PC-3 (cell line): ENCODE data around the gene EHD4.

Experiments
- CTCF ChIP-seq: fragments of 300-600 bp; sonication (generic); conservative IDR thresholded peaks from 2 replicates; pipeline ENCODE4 v1.5.1; 2017; ENCODE audit warnings: antibody characterized with exemption, low read depth, mild to moderate bottlenecking, low read length
- EZH2 ChIP-seq: fragments of 300-600 bp; sonication (generic); IDR thresholded peaks from one replicate; pipeline ENCODE4 v1.6.1; 2017; ENCODE audit warnings: antibody characterized with exemption, mild to moderate bottlenecking, low read length; ENCODE audit not compliant: unreplicated experiment

GRCh38 chr15:41849204-41849603 lies 123.2 kb downstream of the EHD4 start:
- TF ChIP-seq CTCF (no peak), EZH2 (no peak)
